DLD1 (cell line): ENCODE data around the gene CTCF.
"Not testable (repeated sequence)": the region's sequence is repeated elsewhere in the genome, so short reads cannot be mapped to it uniquely, and the experiment has no call there.

Source experiments
- in situ Hi-C: cut with HindIII; loops from 2 replicates; pipeline ENCODE4 v1.10.0; 2017; ENCODE audit warnings: low sequenced_read_pairs

CTCF gene, protein sequence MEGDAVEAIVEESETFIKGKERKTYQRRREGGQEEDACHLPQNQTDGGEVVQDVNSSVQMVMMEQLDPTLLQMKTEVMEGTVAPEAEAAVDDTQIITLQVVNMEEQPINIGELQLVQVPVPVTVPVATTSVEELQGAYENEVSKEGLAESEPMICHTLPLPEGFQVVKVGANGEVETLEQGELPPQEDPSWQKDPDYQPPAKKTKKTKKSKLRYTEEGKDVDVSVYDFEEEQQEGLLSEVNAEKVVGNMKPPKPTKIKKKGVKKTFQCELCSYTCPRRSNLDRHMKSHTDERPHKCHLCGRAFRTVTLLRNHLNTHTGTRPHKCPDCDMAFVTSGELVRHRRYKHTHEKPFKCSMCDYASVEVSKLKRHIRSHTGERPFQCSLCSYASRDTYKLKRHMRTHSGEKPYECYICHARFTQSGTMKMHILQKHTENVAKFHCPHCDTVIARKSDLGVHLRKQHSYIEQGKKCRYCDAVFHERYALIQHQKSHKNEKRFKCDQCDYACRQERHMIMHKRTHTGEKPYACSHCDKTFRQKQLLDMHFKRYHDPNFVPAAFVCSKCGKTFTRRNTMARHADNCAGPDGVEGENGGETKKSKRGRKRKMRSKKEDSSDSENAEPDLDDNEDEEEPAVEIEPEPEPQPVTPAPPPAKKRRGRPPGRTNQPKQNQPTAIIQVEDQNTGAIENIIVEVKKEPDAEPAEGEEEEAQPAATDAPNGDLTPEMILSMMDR

DNA sequence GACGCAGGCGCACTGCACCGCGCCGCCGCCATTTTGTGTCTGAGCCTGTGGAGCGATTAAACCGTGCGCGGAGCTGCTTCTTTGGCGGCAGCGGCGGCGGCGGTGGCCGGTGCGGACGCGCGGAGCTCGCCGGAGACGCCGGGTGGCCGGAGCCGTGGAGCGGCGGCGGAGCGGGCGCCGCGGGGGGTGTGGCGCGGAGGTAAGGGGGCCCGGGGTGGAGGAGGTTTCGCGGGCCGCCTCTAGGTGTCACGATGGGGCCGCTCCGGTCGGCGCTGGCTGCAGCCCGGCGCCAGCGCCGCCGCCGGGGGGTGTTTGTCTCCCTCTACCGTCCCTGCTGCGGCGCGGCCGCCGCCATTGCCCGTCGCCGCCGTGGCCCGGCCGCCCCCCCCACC lies at the start of gene CTCF:
CTCF (plus strand) TSS at position 1 of the 392 bp plus-strand sequence. CDS start 48,307 bp downstream, outside the sequence.
- in situ Hi-C loops: no loop called here

DNA sequence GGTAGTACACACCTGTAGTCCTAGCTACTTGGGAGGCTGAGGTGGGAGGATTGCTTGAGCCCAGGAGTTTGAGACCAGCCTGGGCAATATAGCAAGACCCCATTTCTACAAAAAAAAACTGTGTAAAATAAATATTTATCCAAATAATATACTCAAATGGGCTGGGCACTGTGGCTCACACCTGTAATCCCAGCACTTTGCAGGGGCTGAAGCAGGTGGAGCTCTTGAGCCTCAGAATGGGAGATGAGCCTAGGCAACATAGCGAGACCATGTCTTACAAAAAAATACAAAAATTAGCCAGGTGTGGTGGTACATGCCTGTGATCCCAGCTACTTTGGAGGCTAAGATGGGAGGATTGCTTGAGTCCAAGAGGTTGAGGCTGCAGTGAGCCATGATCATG lies 48.4 kb upstream of the CTCF start:
- in situ Hi-C loops: not testable (repeated sequence)

DNA sequence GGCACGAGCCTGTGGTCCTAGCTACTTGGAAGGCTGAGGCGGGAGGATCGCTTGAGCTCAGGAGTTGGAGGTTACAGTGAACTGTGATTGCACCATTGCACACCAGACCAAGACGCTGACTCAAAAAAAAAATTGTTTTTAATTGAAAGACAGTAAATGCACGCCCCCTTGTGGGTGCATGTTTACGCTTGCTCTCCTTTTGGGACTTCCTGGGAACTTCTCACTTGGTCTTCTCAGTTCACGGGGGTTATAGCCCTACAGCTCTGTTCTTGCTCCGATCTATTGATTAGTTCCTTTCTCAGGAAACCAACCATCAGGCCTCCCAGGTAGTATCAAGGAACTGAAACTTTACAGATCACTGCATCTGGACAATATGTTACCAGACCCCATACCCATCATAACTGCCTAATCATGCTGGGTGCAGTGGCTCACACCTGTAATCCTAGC lies 47.9 kb upstream of the CTCF start:
- in situ Hi-C loops: no loop called here

DNA sequence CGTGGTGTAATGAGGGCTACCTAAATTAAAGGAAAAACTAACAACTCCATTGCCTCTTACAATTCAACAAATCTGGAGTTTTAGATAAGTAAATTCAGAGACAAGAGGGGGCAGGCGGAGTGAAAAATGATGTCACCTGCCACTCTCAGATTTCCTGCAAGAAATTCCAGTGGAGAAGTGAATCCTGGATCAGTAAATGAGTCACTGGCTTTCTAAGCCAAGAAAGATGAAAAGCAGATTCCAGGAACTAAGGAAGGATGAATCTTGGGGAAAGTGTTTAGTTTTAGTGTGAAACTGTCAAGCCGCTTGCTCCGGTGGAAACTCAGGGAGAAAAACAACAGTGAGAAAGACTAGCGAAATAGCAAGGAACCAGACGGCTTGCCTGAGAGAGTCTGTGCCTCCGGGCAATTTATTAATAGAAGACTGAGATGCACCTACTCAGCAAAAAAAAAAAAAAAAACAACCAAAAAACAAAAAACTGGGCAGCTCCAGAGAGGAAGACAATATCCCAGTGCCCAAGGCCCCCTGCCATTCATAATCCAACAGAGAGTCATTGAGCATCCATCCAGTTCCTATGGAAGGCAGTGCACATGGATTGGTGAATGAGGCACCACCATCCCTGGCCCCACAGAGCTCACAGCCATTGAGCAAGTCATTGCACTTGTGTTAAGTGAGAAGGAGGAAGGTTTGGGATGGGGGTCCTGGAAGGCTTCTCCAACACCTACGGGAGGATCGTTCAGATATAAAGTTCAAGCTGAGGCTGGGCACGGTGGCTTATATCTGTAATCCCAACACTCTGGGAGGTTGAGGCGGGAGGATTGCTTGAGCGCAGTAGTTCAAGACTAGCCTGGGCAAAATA lies 45.8 kb upstream of the CTCF start:
- in situ Hi-C loops: no loop called here

DNA sequence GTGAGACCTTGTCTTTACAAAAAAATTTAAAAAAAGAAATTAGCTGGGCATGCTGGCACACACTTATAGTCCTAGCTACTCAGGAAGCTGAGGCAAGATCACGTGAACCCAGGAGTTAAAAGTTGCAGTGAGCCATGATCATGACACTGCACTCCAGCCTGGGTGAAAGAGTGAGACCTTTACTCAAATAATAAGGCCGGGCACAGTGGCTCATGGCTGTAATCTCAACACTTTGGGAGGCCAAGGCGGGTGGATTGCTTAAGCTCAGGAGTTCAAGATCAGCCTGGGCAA lies 45.2 kb upstream of the CTCF start:
- in situ Hi-C loops: no loop called here

DNA sequence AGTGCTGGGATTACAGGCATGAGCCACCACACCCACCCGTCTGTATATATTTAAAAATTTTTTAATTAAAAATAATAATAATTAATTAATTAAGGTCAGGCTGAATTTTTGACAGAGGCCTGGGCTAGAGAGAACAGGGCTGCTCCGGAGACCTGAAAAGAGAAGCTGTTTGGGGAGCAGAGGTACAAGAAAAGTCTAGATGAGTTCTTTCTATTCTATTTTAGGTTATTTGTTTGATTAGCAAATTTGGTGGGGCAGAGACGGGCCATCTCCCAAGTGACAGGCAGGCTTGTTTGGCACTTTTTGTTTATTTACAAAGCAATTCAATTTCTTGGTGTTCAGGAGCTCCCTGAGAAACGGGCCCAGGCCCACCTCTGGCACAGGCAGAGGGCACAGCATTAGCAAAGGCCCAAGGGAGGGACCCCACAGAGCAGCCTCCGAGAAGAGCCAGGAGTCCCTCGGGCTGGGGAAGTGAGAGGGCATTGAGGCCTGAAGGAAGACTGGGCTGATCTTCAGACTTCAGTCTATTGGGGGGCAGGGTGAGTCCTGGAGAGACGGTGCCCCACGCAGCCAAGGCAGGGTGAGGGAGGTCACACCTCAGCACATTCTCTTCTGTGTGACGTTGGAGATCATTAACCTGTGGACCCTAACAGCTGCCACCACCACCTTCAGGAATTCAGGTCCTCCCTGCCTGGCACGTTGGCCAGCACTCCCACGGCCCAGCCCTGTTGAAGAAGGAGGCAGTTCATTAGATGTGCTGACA lies 44.5 kb upstream of the CTCF start:
- in situ Hi-C loops: no loop called here

DNA sequence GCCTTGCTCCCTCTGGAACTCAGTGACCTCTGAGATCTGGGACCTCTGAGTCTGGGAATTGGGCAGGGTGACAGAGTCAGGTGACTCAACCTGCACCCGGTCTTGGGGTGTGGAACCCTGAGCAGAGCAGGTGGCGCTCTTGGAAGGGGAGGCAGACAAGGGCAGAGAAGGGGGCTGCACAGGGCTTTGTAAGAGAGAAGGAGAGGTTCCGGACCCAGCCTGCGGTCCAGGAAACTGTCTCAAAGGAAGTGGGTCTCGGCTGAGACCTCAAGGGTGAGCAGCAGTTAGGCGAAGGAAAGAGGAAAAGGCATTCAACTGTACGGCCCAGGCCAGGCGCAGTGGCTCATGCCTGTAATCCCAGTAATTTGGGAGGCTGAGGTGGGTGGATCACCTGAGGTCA lies 43.6 kb upstream of the CTCF start:
- in situ Hi-C loops: no loop called here

DNA sequence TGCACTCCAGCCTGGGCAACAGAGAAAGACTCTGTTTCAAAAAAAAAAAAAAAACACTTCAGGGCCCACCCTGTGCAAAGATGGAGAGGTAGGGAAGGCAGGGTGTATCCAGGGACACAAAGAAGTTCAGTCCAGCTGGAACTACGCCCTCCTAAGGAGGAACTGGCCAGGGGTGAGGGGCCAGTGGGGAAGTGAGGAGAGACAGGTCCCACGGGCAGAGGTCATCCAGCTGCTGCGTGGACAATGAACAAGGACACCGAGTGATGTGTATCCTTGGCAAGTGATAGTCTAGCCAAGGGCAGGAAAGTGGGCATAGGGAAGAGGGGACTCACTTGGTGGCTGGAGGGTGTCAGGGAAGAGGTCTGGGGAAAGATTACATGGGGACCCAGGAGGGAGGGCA lies 43.1 kb upstream of the CTCF start:
- in situ Hi-C loops: no loop called here

DNA sequence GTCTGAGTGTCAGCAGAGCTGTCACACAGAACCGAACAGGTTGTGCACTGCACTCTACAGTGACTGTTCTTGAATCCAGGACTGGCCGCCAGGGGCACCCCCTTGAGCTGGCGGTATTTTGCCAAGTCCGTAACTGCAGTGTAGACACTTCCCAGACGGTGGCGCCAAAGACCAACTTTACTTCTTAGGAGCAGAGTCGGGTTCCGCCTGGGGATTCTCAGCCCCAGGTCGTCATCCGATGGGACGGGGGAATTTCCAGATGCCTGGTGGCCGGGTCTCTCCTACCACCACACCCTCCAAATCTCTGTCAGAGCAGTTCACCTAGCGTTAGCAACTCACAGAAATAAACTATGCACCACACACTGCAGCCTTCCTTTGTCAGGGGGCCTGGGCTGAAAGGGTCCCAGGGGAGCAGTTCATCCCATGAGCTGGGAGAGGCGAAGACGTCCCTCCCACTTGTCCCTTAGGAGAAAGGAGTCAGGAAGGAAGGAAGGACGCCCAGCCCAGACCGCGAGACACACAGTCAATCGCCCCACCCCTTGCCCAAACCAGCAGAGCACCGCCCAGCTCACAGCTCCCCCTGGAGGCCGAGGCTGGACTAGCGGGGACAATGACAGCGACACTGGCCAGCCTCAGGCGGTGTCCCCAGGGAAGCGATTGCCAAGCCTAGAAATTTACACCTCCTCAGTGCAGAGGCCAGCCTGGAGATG lies 41.1 kb upstream of the CTCF start:
- in situ Hi-C loops: no loop called here

DNA sequence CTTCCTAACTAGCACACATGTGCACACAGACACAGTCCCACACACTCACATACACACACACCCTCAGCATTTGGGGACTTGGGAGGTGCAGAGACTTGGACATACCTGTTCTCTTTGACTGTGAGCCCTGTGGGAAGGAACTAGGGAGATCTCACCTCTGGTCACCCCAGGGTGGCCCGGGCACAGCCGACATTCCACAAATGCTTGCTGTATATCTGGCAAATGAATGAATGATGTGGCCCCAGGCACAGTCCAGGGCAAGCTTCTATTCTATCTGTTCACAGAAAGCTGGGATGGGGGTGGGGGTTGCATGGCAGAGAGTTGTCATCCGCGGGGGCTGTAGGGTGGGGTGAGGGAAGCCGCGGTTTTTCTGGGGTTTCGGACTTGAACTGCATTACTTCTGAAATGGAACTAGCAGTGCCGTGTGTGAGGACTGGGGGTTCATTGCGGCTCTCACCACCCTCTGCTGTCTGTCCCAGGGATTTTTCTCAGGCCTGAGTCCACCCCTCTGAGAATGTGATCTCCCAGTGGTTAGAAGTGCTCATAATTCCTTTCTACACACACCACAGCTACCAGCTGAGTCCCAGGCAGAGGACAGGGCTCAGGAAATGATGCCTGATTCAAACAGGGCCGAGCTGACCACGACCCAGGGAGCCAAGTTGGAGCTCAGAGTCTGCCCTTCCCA lies 37.0 kb upstream of the CTCF start:
- in situ Hi-C loops: no loop called here

DNA sequence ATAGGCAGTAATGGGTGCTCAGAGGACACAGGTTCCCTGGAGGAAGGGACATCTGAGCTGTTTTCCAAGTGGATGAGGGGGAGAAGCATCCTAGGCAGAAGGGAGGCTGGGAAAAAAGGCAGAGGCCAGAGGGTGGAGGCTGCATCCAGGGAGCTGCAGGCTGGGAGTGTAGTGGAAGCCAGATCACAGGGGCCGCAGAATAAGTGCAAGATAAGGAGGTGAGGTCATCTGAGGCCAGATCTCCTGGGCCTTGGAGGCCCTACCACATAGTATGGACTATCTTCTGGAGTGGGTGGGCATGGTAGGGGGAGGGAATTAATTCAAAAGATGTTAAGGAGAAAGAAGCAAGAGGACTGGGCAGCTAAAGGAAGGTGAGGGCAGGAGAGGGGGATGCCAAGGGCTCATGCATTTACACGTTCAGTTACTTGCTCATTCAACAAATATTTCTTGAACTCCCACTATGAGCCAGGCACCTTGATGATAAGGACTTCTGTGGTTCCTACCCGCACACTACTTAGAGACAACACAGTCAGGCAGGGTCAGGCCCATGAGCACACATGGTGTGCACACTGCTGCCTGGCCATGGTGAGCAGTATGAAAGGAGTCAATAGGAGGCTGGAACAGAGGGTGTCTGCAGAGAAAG lies 36.1 kb upstream of the CTCF start:
- in situ Hi-C loops: no loop called here

DNA sequence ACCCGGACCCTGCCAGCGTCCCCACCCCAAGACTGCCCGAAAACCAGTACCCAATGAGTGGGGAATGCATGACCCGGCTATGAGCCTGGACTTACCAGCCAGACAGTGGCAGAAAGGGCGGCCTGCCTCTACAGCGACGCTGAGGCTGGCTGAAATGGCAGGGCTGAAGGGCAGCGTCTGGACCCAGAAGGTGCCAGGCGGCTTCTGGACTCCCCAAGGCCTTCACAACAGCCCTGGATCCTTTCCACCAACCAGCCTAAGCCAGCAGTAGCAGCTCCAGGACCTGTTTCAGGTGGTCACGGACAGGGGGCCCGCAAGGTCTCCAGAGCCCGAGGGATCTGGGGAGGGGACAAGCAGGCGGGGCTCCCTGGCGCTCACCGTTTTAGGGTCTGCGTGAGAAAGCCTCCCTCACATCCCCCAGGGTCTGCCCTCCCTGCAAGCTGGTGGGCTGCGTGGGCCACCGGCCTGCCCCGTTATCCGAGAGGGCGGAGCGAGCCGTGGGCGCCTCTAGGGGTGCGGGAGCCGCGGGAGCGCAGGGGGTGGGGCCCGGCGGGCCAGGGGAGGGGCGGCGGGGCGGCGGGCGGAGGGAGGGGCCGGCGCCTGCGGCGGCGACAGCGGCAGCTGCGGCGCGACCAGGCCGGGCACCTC lies 34.0 kb upstream of the CTCF start, which contains the start of gene RIPOR1:
RIPOR1 (plus strand) TSS at position 608 of the 648 bp plus-strand sequence. CDS start 9,618 bp downstream, outside the sequence.
- in situ Hi-C loops: no loop called here

DNA sequence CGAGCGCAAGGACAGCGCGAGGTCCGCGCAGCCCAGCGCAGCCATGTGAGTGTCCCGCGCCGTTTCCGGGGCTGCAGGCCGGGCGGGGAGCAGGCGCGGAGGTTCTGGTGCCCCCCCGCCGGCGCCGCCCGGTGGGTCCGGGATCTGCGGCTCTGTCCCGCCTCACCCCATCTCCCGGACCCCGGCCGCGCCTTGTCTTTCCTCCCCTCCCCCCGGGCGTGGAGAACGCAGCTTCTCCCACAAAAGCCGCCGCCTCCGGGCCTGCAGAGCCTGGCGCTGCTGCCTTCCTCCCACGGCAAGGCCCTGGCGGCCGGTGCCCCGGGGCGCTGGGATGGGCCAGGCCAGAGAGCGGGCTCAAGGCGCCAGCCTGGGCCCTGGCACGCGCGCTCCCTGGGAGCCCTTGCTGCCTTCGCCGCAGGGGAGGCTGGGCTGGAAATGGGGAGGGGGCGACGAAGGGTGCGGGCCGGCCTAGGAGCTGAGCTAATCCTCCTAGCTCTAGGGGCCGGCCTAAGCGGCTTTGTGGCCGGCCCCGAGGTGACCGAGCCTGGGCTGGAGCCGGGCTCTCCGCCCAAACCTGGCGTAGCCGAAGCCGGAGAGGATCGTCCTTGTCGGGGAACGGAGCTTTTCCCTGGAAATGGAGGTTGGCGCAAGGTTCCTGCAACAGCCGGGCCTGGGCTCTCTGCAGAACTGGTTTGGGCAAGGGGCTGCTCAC lies 33.3 kb upstream of the CTCF start:
- in situ Hi-C loops: no loop called here

DNA sequence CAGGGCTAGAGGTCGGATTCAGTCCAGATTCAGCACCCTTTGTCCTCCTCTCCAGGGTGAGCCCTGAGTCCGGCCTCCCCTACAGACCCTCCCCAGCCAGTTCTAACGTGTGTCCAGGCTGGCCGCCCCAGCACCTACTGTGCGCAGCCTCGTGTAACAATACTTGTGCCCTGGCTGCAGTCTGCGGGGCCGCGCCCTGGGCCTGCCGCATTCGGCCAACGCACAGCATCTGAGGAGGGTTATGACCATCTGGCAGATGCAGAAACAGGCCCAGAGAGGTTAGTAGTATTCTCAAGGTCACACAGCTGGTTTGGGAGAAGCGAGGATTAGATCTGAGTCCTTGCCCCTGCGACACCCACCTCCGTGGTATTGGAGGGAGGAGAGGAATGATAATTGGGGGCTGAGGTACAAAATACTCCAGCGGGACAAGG lies 32.7 kb upstream of the CTCF start:
- in situ Hi-C loops: no loop called here

DNA sequence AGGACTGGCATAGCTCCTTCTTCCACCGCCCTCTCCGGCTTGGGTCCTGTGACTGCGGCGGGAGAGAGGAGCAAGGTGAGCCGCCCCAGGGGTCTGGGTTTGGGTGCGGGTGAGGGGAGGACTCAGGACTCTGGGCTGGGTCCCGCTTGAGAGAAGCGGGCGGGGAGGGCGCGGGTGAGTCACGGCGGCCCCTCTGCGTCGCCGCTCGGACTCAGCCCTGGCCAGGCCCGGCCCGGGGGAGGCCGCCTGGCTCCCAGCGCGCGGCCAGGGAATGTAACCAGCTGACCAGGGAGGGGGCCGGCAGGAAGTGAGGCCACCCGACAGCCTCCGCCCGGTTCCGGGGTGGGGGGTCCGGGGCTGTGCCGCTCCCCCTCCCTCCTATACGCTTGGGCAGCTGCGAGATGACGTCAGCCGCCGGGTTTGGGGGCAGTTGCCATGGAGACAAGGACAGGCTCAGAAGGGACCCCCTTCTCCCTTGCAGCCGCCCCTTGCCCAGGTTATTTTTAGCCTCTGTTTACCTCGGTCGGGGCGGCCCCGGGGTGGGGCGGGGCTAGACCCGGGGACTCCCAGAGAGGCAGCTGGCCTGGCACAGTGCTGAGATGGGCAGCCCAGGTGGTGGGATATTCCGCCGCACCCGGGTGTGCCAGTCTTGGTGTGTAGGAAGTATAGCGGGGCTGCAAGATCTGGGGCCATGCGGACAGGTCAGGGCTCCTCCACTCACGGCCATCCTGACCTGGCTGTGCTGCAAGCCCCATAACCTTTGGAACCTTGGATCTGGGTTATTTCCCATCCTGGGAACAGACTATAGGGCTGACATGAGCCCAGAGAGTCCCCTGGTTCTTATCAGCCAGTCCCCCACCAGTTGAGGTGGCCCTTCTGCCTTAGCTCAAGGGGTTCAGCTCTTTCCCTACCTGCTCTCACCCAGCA lies 32.0 kb upstream of the CTCF start:
- in situ Hi-C loops: no loop called here

DNA sequence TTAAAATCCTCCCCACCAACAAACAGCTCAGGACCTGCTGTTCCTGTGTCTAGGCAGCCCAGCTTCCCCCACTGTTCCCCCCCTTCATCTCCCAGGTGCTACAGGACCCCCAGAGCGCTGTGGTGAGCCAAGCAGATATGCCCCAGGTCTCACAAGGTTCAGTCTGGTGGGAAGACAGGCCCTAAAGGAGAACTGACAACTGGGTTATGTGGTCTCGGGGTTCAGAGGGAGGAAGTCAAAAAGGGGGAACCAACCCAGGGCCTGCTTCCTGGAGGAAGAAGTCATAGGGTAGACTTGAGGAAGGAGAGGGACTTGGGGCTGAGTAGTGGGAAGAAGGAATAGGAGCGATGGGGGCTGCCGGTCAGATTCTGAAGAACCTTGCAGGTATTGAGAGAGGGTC lies 31.1 kb upstream of the CTCF start:
- in situ Hi-C loops: no loop called here
